GM12892 (cell line): ENCODE data around the gene ASCL4.

Source experiments
- POLR2A ChIP-seq: IDR thresholded peaks from 2 replicates; pipeline ENCODE4 v1.6.1; 2011; ENCODE audit warnings: low read depth, low read length, control low read depth
- POLR2AphosphoS5 ChIP-seq: IDR thresholded peaks from 2 replicates; pipeline ENCODE4 v1.6.1; 2011; ENCODE audit warnings: low read depth, low read length, control low read depth

DNA sequence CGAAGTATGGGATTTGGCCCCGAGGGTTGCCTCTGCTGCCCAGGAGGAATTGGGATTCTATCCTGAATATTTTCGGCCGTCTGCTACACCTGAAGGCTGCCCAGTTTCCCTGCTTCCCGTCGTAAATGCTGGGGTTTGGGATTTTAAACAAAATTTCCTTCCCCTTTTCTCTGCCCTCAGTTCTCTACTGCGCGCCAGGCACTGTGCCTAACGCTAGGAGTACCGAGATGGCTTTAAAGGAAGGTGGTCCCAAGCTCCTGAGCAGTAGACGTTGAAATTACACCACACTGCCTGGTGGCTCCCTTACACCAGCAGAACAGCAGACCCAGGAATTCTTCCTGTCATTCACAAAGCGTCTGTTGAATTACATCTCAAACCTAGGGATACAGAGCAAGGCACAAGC lies 13.0 kb upstream of the ASCL4 start:
- TF ChIP-seq POLR2A: no peak
- no peak for TF ChIP-seq POLR2AphosphoS5
